ENCODE data around the gene OOSP2. TPM values are rescaled to one million over a fixed set of nuclear protein-coding genes. Genes with fewer than 3 reads are reported as not detected.
A peak's percentile ranks its signal among the peaks of the same experiment; 100 is the strongest.
"Not testable (repeated sequence)": the region's sequence is repeated elsewhere in the genome, so short reads cannot be mapped to it uniquely, and the experiment has no call there.

Gene OOSP2
- total RNA-seq, 2 experiments from 2014 or later = not detected

GRCh38 chr11:60064111-60064510 lies 23.9 kb downstream of the OOSP2 start:
- no TSS peak for BruUV-seq (replicated peaks)
- Histone ChIP-seq H3K4me2 (ENCODE audit: low read length) (no peak overlapping the region), H4K20me1 (ENCODE audit: insufficient read depth, low read length) (no peaks in the 10 kb centered on the region), H3K36me3 (ENCODE audit: insufficient read depth, low read length) (no peaks in the 10 kb centered on the region), H3K4me3 (ENCODE audit: low read depth, low read length, poor library complexity, severe bottlenecking) (no peak overlapping the region), H2AFZ (ENCODE audit: low read length) (no peak overlapping the region), H3K27ac (ENCODE audit: low read depth, low read length, poor library complexity, severe bottlenecking) (no peak overlapping the region), H3K9me2 (ENCODE audit: insufficient read depth, low read length) (no peaks in the 10 kb centered on the region), H3K79me2 (ENCODE audit: insufficient read depth, low read depth, low read length) (no peaks in the 10 kb centered on the region), H3K4me1 (ENCODE audit: insufficient read depth, low read length, poor library complexity, severe bottlenecking) (no peaks in the 10 kb centered on the region), H3K9me3 (ENCODE audit: low read length) (no peaks in the 10 kb centered on the region)
- POLR2A ChIA-PET = no interaction called here
- DNase-seq (ENCODE audit: low spot score) = peak; percentile 3
- TF ChIP-seq CTCF (conservative IDR thresholded peaks at IDR 0.05; ENCODE audit: low read length) = no peak
- CTCF ChIA-PET (ENCODE audit: unreplicated experiment) = no interaction called here
- intact Hi-C loops (cut with micrococcal nuclease; ENCODE audit: unreplicated experiment) = no loop called here

GRCh38 chr11:60065801-60066200 lies 25.6 kb downstream of the OOSP2 start:
- no peaks in the 10 kb centered on the region for H3K4me1 ChIP-seq (ENCODE audit: insufficient read depth, low read length, poor library complexity, severe bottlenecking)
- H3K4me3 ChIP-seq (ENCODE audit: low read depth, low read length, poor library complexity, severe bottlenecking) = no peak overlapping the region
- no peaks in the 10 kb centered on the region for H3K36me3 ChIP-seq (ENCODE audit: insufficient read depth, low read length)
- H4K20me1 ChIP-seq (ENCODE audit: insufficient read depth, low read length) = no peaks in the 10 kb centered on the region
- TF ChIP-seq EZH2phosphoT487 (IDR thresholded peaks at IDR 0.05; ENCODE audit: borderline replicate concordance, low read depth, low read length) (no peak), CTCF (conservative IDR thresholded peaks at IDR 0.05; ENCODE audit: low read length) (no peak)
- no peak overlapping the region for H2AFZ ChIP-seq (ENCODE audit: low read length)
- no peak overlapping the region for H3K27ac ChIP-seq (ENCODE audit: low read depth, low read length, poor library complexity, severe bottlenecking)
- ChIA-PET POLR2A (interaction anchor here (1.3 kb wide), 1 partner anchor 11 kb away, joined by 3 read pairs; no protein-coding TSS in a partner anchor), CTCF (ENCODE audit: unreplicated experiment) (no interaction called here)
- no peaks in the 10 kb centered on the region for H3K9me2 ChIP-seq (ENCODE audit: insufficient read depth, low read length)
- BruUV-seq (replicated peaks) = no TSS peak
- H3K4me2 ChIP-seq (ENCODE audit: low read length) = no peak overlapping the region
- no peaks in the 10 kb centered on the region for H3K9me3 ChIP-seq (ENCODE audit: low read length)
- intact Hi-C loops (cut with micrococcal nuclease; ENCODE audit: unreplicated experiment) = no loop called here
- no peaks in the 10 kb centered on the region for H3K79me2 ChIP-seq (ENCODE audit: insufficient read depth, low read depth, low read length)
- no peak for DNase-seq (ENCODE audit: low spot score)

- Histone ChIP-seq H3K9me3 (ENCODE audit: low read length) (no peaks in the 10 kb centered on the region), H3K4me2 (ENCODE audit: low read length) (no peak overlapping the region), H2AFZ (ENCODE audit: low read length) (no peak overlapping the region), H3K79me2 (ENCODE audit: insufficient read depth, low read depth, low read length) (no peaks in the 10 kb centered on the region), H3K27ac (ENCODE audit: low read depth, low read length, poor library complexity, severe bottlenecking) (no peak overlapping the region), H3K4me3 (ENCODE audit: low read depth, low read length, poor library complexity, severe bottlenecking) (no peak overlapping the region), H4K20me1 (ENCODE audit: insufficient read depth, low read length) (no peaks in the 10 kb centered on the region), H3K4me1 (ENCODE audit: insufficient read depth, low read length, poor library complexity, severe bottlenecking) (no peaks in the 10 kb centered on the region), H3K36me3 (ENCODE audit: insufficient read depth, low read length) (no peaks in the 10 kb centered on the region), H3K9me2 (ENCODE audit: insufficient read depth, low read length) (no peaks in the 10 kb centered on the region)
- no TSS peak for BruUV-seq (replicated peaks)
- intact Hi-C loops (cut with micrococcal nuclease; ENCODE audit: unreplicated experiment) = no loop called here
- no peak for DNase-seq (ENCODE audit: low spot score)
- TF ChIP-seq EZH2phosphoT487 (IDR thresholded peaks at IDR 0.05; ENCODE audit: borderline replicate concordance, low read depth, low read length) (no peak), CTCF (conservative IDR thresholded peaks at IDR 0.05; ENCODE audit: low read length) (no peak)
- ChIA-PET POLR2A (no interaction called here), CTCF (ENCODE audit: unreplicated experiment) (no interaction called here)
These were observed 29.2 kb downstream of the OOSP2 start for GRCh38 chr11:60069450-60069849.

GRCh38 chr11:60071644-60072043 lies 31.4 kb downstream of the OOSP2 start:
- DNase-seq (ENCODE audit: low spot score); CTCF ChIA-PET (ENCODE audit: unreplicated experiment); H3K79me2 ChIP-seq (ENCODE audit: insufficient read depth, low read depth, low read length); H3K4me2 ChIP-seq (ENCODE audit: low read length); H3K36me3 ChIP-seq (ENCODE audit: insufficient read depth, low read length); H3K9me3 ChIP-seq (ENCODE audit: low read length); intact Hi-C loops (cut with micrococcal nuclease; ENCODE audit: unreplicated experiment); H3K4me1 ChIP-seq (ENCODE audit: insufficient read depth, low read length, poor library complexity, severe bottlenecking); H2AFZ ChIP-seq (ENCODE audit: low read length); POLR2A ChIA-PET; H4K20me1 ChIP-seq (ENCODE audit: insufficient read depth, low read length); BruUV-seq (replicated peaks); H3K4me3 ChIP-seq (ENCODE audit: low read depth, low read length, poor library complexity, severe bottlenecking); H3K27ac ChIP-seq (ENCODE audit: low read depth, low read length, poor library complexity, severe bottlenecking); H3K9me2 ChIP-seq (ENCODE audit: insufficient read depth, low read length): not testable (repeated sequence)

Data from OCI-LY7 (cell line).